ENCODE measurements around the gene MISP3.

GRCh38 chr19:14106840-14107239, 34.3 kb downstream of the MISP3 start:
- TF ChIP-seq EZH2 (IDR thresholded peaks at IDR 0.05; ENCODE audit: low read length) (no peak), CTCF (optimal IDR thresholded peaks at IDR 0.05 in 1 of 3, IDR thresholded peaks at IDR 0.05 in 1 of 3, conservative IDR thresholded peaks at IDR 0.05 in 1 of 3; ENCODE audit: extremely low read depth in 1 of 3, insufficient read depth in 2 of 3, low read length in 3 of 3) (no peak)
